HG03280 (cell line): Measurements from ENCODE around the gene NGFR.
A peak's percentile ranks its signal among the peaks of the same experiment; 100 is the strongest.
"Not testable (repeated sequence)": the region's sequence is repeated elsewhere in the genome, so short reads cannot be mapped to it uniquely, and the experiment has no call there.

Experiments
- ATAC-seq: cut with Tn5 transposase; IDR thresholded peaks from one replicate; pipeline ENCODE4 v1.9.1; 2021; ENCODE audit warnings: mild to moderate bottlenecking, moderate library complexity; ENCODE audit not compliant: unreplicated experiment

NGFR gene

DNA sequence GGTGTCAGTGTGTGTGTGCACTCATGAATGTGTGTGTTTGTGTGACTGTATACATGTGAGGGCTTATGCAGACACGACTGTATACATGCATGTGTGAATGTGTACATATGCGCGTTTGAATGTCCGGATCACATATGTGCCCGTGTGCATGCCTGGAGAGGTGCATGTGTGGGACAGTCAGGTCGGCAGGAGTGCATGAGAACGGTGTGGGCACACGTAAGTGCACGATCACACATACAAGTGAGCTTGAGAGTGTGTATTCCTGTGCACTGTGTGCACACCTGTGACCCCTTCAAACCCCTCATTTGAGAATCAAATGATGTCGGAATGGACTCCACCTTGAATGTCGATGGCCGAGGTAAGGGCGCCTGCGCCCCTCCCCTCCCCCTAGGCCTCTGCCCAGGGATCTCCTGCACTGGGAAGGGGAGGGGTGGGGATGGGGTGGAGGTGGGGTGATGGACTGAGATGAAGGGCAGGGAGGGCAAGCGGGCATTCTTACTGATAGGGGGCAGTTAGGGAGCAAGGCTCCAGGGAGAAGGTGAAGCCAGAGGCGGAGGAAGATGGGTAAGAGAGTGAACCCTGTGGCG, 601 bp upstream of the NGFR start:
- ATAC-seq = no peak

GRCh38 chr17:49495842-49496182, 719 bp downstream of the NGFR start:
- ATAC-seq = no peak

DNA sequence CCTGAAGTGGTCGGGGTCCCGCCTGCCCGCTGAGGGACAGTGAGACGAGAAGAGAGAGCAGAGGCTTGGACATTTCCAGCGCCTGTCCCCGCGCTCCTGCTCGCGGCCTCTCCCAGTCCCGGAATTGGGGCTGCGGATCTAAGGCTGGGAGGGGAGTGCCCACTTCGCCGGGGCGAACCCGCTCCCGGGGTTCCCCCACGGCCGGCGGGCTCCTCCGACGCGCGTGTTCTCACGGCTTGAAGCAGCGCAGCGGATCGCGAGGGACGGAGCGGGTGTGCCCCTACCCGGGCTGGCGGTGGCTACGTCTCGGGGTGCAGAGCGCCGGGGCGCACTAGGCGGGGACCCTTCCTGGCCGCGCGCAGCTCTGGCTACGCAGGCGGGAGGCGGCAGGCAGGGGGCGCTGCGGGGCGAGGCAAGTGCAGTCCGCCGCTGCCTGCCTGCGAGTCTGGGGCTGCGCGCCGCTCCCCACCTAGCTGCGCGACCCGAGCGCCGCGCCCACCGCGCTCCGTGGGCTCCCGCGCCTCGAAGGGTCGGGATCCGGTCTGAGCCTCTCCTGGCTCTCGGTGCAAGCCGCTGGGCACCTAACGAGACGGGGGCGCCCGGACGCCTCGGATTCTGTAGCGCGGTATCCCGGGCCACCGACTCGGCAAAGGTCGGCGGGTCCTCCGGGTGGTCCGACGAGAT, 1.2 kb downstream of the NGFR start:
- ATAC-seq = peak; percentile 42

DNA sequence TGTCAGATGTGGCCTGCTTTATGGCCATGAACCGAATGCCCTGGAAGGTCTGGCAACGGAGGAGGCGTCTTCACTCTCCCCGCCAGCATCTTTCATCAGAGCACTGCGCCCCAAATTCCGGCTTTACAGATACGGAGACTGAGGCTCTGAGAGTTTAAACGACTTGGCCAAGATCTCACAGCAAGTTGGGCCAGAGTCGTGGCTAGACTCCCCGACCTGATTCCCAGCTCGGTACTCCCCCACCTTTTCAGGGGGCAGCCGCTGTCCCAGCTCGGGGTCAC, 1.7 kb downstream of the NGFR start:
- ATAC-seq = no peak

DNA sequence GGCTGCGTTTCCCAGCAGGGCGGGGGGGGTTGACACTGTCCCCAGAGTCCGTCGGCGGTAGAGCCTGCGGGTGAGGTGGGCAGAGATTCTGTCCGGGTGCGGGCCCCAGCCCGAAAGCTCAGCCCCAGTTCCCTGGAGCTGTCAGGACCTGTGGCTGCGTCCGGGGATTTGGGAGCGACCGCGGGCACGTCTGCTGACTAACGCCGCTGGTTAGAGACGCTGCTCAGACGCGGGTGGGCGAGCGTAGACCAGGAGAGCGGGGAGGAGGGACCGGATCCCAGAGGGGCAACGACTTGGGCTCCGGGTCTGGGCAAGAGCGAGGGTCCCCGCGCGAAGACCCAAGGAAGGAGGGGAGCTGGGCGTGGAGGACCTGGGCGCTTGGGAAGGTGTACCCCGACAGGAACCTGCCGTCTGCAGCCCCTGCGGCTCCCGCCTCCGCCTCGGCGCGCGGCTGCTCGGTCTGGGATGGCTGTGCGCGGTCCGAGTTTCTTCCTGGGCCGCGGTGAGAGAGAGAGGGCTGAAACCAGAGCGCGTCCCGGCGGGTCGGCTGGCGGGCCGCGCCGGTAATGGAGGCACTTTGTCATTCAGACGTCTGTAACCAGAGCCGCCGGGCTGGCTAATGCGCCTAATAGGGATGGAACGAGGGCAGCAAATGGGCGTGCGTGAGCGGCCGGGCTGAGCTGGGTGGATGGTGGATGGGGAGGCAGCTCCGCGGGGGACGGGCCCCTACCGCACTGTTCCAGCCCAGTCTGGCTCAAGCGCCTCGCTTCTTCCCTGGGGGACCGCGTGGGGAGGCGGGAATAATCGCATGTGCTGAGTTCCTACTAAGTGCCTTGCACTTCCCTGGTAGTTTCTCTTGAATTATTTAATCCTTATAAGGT, 2.3 kb downstream of the NGFR start:
- no peak for ATAC-seq

DNA sequence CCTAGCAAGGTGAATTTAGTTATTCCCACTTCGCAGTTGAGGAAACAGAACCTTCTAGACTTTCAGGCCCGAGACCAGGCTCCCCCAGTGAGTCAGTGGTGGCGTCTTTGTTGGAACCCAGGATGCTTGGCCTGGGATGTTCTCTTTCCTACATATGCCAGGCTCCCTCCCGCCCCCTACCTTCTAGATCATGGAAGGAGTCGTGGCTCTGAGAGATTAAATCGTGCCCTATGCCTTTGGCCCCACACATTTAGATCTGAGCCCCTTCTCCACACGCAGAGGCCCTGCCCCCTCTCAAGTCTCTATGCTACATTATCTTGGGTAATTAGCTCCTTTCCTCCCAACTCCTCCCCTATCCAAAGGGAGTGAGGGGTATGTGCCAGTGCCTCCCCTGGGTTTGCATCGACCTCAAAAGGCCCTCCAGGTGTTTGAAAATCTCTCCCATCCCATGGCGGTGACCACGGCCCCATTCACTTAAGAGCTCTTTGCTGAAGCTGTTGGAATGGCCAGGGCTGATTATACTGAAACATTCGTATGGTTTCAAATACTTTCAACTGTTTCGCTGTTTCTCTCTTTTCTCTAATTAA, 3.0 kb downstream of the NGFR start:
- no peak for ATAC-seq

GRCh38 chr17:49501496-49501895, 6.4 kb downstream of the NGFR start:
- ATAC-seq = no peak

DNA sequence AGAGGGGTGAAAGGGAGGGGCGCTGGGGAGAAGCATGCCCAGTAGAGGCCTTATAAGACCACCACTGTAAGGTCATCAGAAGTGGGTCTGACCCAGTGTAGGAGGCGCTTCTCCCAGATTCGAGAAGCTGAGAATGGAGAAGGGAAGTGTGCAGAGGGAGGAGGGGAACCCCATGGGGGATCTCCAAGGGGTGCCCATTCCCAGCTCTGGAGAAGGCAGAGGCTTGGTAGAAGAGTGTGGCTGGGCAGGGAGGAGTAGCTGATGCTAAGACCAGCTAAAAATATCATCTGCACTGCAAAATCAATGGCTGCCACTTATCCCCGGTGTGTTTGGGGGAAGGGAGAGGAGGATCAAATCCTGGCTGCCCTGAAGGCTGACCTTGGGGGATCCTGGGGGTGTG, 7.2 kb downstream of the NGFR start:
- ATAC-seq = no peak

- not testable (repeated sequence) for ATAC-seq
Measured at GRCh38 chr17:49502680-49503079, 7.6 kb downstream of the NGFR start.

GRCh38 chr17:49504369-49504768, 9.3 kb downstream of the NGFR start:
- ATAC-seq = no peak

- ATAC-seq = no peak
Measured at GRCh38 chr17:49505854-49506253, 10.8 kb downstream of the NGFR start.

- no peak for ATAC-seq
Measured at GRCh38 chr17:49506282-49506681, 11.2 kb downstream of the NGFR start.

DNA sequence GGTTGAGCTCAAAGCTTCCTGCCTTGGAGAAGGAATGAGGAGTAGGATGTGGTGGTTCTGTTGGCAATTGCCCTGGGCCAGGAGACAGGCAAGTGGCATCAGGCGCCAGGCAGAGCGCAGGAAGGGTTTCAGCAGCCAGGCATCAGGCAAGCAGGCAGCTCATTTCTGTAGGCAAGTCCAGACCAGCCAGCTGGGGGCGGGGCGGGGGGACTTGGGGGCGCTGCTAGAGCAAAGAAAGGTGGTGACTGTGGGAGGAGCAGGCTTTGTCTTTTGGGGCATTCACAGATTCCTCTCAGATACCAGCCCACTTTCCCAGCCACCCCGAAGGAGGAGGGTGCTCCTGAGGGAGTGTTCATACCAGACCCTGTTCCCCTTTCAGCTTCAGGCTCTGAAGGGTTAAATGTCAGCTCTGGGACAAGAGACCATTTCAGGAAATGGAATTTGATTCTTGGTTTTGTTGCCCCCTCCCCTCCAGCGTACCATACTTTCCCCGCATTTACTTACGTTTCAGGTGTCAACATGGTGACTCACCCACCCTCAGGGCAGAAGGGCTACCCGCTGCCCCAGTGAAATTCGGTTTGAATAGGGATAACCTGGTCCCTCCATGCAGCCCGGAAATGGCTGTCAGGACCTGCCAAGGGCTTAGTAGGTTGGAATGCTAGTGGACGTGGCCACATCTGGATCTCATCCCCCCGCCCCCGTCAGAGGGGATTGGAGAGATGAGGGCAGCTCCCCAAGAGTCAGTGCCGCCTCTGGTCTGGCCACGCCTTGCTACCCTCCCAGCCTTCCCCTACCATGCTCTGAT, 13.2 kb downstream of the NGFR start:
- ATAC-seq = no peak

- no peak for ATAC-seq
Measured at GRCh38 chr17:49508866-49509587, 13.9 kb downstream of the NGFR start.

DNA sequence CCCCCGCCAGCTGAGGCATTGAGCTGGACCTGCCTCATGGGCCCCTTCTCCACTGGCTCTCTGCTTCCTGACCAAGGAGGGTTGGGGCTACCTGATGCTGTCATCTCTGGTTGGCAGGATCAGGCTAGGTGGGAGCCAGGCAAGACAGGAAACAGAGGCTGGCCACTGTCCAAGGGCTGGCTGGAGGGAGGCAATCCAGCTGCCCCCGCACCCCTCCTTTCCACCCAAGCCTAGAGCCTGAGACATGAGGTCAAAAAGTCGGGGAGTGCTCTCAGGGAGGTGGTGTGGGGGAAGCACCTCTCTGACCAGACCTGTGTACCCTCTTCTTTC, 14.5 kb downstream of the NGFR start:
- ATAC-seq = no peak

DNA sequence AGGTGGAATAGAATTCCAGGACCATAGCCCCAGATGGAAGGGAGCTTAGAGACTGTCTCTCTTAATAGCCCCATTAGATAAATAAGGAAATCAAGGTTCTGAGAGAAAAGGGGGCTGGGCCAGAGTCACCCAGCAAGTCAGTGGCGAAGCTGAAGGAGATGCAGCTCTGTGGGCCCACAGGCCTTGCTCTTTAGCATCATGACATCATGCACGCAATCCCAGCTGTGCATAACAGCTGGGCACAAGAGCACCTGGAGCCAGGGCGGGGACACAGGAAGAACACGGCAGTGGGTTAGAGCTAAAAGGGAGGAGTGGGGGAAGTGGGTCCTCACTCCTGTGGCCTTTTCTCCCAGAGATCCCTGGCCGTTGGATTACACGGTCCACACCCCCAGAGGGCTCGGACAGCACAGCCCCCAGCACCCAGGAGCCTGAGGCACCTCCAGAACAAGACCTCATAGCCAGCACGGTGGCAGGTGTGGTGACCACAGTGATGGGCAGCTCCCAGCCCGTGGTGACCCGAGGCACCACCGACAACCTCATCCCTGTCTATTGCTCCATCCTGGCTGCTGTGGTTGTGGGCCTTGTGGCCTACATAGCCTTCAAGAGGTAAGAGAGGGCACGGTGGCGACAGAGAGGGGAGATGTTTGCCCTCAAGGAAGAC, 15.1 kb downstream of the NGFR start:
- ATAC-seq = no peak

DNA sequence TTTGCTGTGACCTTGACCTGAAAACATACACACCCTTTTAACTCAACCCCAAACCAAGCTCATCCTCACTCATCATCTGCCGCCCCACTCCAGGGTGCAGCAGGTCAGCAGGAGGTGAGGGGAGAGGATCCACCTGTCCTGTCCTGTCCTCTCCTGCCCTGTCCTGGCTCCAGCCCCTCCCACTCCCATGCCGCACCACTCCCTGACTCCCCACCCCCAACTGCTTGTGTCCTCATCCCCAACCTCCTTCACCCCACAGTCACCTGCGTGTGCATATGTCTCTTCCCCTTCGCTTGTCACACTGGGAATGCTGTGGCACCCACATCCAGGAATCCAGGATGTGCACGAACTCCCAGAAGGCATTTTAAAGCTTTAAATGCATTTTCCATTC, 15.6 kb downstream of the NGFR start:
- no peak for ATAC-seq

DNA sequence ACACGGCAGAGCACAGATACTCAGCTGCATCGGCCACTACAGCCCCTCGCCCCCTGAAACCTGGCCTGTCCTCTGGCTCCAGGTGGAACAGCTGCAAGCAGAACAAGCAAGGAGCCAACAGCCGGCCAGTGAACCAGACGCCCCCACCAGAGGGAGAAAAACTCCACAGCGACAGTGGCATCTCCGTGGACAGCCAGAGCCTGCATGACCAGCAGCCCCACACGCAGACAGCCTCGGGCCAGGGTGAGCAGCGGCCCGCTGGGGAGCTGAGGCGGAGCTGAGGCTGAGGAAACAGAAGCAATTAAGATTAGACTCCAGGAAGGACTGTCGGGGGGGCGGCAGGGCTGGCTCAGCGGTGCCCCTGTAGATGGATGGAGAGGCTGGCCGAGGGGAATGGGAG, 16.7 kb downstream of the NGFR start:
- no peak for ATAC-seq

DNA sequence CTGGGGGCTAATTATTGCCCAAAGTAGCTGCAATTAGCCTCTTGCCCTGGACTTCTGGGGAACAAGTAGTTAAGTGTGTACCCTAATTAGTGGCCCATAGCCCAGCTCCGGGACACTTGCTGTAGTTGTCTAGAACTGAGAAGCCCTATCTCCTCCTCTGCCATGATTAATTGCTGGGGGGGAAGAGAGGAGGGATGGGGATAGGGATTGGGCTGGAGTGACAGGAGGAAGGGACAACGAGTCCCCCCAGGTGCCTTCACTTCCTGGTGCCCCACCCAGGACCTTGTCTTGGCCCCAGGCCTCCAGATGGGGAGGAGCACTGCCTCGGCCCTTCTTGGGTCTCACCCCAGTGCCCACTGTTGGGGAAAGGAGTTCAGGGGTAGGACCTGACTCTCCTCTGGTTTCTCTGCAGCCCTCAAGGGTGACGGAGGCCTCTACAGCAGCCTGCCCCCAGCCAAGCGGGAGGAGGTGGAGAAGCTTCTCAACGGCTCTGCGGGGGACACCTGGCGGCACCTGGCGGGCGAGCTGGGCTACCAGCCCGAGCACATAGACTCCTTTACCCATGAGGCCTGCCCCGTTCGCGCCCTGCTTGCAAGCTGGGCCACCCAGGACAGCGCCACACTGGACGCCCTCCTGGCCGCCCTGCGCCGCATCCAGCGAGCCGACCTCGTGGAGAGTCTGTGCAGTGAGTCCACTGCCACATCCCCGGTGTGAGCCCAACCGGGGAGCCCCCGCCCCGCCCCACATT, 17.4 kb downstream of the NGFR start:
- no peak for ATAC-seq

GRCh38 chr17:49513044-49513395, 17.9 kb downstream of the NGFR start:
- ATAC-seq = no peak
